ENCODE results near the gene CRCP.

DNA sequence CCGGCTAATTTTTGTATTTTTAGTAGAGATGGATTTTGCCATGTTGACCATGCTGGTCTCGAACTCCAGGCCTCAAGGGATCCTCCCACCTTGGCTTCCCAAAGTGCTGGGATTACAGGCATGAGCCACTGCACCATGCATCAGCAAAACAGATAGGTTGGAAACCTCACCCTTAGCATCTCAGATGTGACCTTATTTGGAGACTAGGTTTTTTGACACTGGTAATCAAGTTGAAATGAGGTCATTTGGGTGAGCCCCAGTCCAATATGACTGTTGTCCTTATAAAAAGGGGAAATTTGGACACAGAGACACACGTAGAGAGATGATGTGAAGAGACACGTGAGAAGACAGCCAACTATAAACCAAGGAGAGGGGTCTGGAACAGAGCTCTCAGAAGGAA is 48.0 kb downstream of the CRCP start:
- TF ChIP-seq, protein P1, sequence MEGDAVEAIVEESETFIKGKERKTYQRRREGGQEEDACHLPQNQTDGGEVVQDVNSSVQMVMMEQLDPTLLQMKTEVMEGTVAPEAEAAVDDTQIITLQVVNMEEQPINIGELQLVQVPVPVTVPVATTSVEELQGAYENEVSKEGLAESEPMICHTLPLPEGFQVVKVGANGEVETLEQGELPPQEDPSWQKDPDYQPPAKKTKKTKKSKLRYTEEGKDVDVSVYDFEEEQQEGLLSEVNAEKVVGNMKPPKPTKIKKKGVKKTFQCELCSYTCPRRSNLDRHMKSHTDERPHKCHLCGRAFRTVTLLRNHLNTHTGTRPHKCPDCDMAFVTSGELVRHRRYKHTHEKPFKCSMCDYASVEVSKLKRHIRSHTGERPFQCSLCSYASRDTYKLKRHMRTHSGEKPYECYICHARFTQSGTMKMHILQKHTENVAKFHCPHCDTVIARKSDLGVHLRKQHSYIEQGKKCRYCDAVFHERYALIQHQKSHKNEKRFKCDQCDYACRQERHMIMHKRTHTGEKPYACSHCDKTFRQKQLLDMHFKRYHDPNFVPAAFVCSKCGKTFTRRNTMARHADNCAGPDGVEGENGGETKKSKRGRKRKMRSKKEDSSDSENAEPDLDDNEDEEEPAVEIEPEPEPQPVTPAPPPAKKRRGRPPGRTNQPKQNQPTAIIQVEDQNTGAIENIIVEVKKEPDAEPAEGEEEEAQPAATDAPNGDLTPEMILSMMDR (IDR thresholded peaks at IDR 0.05), result no peak
- no peak for TF ChIP-seq POLR2AphosphoS5 (IDR thresholded peaks at IDR 0.05)
- no peak for TF ChIP-seq POLR2A (IDR thresholded peaks at IDR 0.05)
